ENCODE measurements around the gene SHF.
"Not testable (repeated sequence)": the region's sequence is repeated elsewhere in the genome, so short reads cannot be mapped to it uniquely, and the experiment has no call there.

Gene SHF

GRCh38 chr15:45144775-45145174 lies 43.0 kb downstream of the SHF start:
- no peak for FAIRE-seq

GRCh38 chr15:45143946-45144345 lies 43.8 kb downstream of the SHF start:
- no peak for FAIRE-seq

GRCh38 chr15:45143056-45143455 lies 44.7 kb downstream of the SHF start:
- no peak for FAIRE-seq

GRCh38 chr15:45141386-45141785 lies 46.4 kb downstream of the SHF start:
- no peak for FAIRE-seq

GRCh38 chr15:45140557-45141250 lies 47.1 kb downstream of the SHF start:
- no peak for FAIRE-seq

- FAIRE-seq = no peak
Observed at GRCh38 chr15:45139770-45140169, 48.0 kb downstream of the SHF start.

GRCh38 chr15:45138814-45139765 lies 48.7 kb downstream of the SHF start:
- no peak for FAIRE-seq

- no peak for FAIRE-seq
Observed at GRCh38 chr15:45137703-45138102, 50.1 kb downstream of the SHF start.

- no peak for FAIRE-seq
Observed at GRCh38 chr15:45136378-45136764, 51.4 kb downstream of the SHF start.

- not testable (repeated sequence) for FAIRE-seq
Observed at GRCh38 chr15:45135705-45136377, 51.9 kb downstream of the SHF start.

- no peak for FAIRE-seq
Observed at GRCh38 chr15:45134682-45135604, 52.8 kb downstream of the SHF start.

GRCh38 chr15:45134046-45134445 lies 53.7 kb downstream of the SHF start:
- FAIRE-seq = no peak

- FAIRE-seq = no peak
Observed at GRCh38 chr15:45133561-45133920, 54.2 kb downstream of the SHF start.

GRCh38 chr15:45132844-45133560 lies 54.8 kb downstream of the SHF start:
- no peak for FAIRE-seq

GRCh38 chr15:45131510-45131909 lies 56.3 kb downstream of the SHF start:
- FAIRE-seq = no peak

GRCh38 chr15:45130291-45131000 lies 57.3 kb downstream of the SHF start:
- no peak for FAIRE-seq

GRCh38 chr15:45129651-45130129 lies 58.1 kb downstream of the SHF start, which contains the start of the genes DUOX1 and DUOXA1:
DUOX1 (plus strand) TSS chr15:45129994; CDS start chr15:45131967, 1,973 bp downstream.
DUOXA1 (minus strand) TSS chr15:45129879; CDS start chr15:45123014, 6,865 bp downstream.
- no peak for FAIRE-seq

- FAIRE-seq = no peak
Observed at GRCh38 chr15:45128971-45129639, 58.7 kb downstream of the SHF start.

- no peak for FAIRE-seq
Observed at GRCh38 chr15:45126535-45127158, 61.1 kb downstream of the SHF start.

- no peak for FAIRE-seq
Observed at GRCh38 chr15:45123397-45123796, 64.4 kb downstream of the SHF start.
